ENCODE measurements around the gene LSAMP. TPM values are rescaled to one million over a fixed set of nuclear protein-coding genes. Genes with fewer than 3 reads are reported as not detected.

LSAMP gene
- total RNA-seq, 1 experiment from 2014 or later: 5.7 TPM

- CTCF ChIA-PET: interaction anchor here (1.3 kb wide), 1 partner anchor 16 kb away, joined by 4 read pairs; no protein-coding TSS in a partner anchor
- H3K27ac Mint-ChIP-seq: no peak overlapping the region
These were observed 394.9 kb downstream of the LSAMP start for GRCh38 chr3:116050311-116050915.

GRCh38 chr3:116048991-116049390 lies 396.3 kb downstream of the LSAMP start:
- no peak overlapping the region for H3K27ac Mint-ChIP-seq
- ATAC-seq (no peak), DNase-seq (ENCODE audit: low spot score) (no peak)
- peaks cover 16% of the 10 kb centered on the region for H3K4me1 Mint-ChIP-seq
- no peak overlapping the region for H3K4me3 Mint-ChIP-seq
- ChIA-PET CTCF (interaction anchor here (0.8 kb wide), 1 partner anchor 14 kb away, joined by 3 read pairs; no protein-coding TSS in a partner anchor), POLR2A (no interaction called here)
- no peaks in the 10 kb centered on the region for H3K27me3 Mint-ChIP-seq (ENCODE audit: low read depth)
- H3K36me3 Mint-ChIP-seq: no peaks in the 10 kb centered on the region
- H3K9me3 Mint-ChIP-seq: no peaks in the 10 kb centered on the region
- TF ChIP-seq IRF2 (CRISPR knock-in tag; IDR thresholded peaks at IDR 0.05; ENCODE audit: borderline replicate concordance, low read depth): no peak
- no peak for TF ChIP-seq PREB (CRISPR knock-in tag; IDR thresholded peaks at IDR 0.05; ENCODE audit: borderline replicate concordance)
- TF ChIP-seq NR1H2 (CRISPR knock-in tag; IDR thresholded peaks at IDR 0.05): no peak
- TF ChIP-seq EMX1 (CRISPR knock-in tag; IDR thresholded peaks at IDR 0.05): no peak
- TF ChIP-seq, protein P1, sequence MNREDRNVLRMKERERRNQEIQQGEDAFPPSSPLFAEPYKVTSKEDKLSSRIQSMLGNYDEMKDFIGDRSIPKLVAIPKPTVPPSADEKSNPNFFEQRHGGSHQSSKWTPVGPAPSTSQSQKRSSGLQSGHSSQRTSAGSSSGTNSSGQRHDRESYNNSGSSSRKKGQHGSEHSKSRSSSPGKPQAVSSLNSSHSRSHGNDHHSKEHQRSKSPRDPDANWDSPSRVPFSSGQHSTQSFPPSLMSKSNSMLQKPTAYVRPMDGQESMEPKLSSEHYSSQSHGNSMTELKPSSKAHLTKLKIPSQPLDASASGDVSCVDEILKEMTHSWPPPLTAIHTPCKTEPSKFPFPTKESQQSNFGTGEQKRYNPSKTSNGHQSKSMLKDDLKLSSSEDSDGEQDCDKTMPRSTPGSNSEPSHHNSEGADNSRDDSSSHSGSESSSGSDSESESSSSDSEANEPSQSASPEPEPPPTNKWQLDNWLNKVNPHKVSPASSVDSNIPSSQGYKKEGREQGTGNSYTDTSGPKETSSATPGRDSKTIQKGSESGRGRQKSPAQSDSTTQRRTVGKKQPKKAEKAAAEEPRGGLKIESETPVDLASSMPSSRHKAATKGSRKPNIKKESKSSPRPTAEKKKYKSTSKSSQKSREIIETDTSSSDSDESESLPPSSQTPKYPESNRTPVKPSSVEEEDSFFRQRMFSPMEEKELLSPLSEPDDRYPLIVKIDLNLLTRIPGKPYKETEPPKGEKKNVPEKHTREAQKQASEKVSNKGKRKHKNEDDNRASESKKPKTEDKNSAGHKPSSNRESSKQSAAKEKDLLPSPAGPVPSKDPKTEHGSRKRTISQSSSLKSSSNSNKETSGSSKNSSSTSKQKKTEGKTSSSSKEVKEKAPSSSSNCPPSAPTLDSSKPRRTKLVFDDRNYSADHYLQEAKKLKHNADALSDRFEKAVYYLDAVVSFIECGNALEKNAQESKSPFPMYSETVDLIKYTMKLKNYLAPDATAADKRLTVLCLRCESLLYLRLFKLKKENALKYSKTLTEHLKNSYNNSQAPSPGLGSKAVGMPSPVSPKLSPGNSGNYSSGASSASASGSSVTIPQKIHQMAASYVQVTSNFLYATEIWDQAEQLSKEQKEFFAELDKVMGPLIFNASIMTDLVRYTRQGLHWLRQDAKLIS (CRISPR knock-in tag; IDR thresholded peaks at IDR 0.05; ENCODE audit: borderline replicate concordance): no peak
- TF ChIP-seq TCF7 (CRISPR knock-in tag; IDR thresholded peaks at IDR 0.05; ENCODE audit: low read depth): no peak
- no peak for TF ChIP-seq ZBTB21 (CRISPR knock-in tag; IDR thresholded peaks at IDR 0.05; ENCODE audit: borderline replicate concordance)
- TF ChIP-seq OVOL2 (CRISPR knock-in tag; IDR thresholded peaks at IDR 0.05; ENCODE audit: borderline replicate concordance): no peak
- no peak for TF ChIP-seq ATF2 (CRISPR knock-in tag; IDR thresholded peaks at IDR 0.05; ENCODE audit: borderline replicate concordance, low read depth)
- no peak for TF ChIP-seq SP1 (CRISPR knock-in tag; conservative IDR thresholded peaks at IDR 0.05)
- TF ChIP-seq ESRRA (CRISPR knock-in tag; IDR thresholded peaks at IDR 0.05; ENCODE audit: borderline replicate concordance): no peak
- TF ChIP-seq, protein P2, sequence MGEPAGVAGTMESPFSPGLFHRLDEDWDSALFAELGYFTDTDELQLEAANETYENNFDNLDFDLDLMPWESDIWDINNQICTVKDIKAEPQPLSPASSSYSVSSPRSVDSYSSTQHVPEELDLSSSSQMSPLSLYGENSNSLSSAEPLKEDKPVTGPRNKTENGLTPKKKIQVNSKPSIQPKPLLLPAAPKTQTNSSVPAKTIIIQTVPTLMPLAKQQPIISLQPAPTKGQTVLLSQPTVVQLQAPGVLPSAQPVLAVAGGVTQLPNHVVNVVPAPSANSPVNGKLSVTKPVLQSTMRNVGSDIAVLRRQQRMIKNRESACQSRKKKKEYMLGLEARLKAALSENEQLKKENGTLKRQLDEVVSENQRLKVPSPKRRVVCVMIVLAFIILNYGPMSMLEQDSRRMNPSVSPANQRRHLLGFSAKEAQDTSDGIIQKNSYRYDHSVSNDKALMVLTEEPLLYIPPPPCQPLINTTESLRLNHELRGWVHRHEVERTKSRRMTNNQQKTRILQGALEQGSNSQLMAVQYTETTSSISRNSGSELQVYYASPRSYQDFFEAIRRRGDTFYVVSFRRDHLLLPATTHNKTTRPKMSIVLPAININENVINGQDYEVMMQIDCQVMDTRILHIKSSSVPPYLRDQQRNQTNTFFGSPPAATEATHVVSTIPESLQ (CRISPR knock-in tag; IDR thresholded peaks at IDR 0.05): no peak

More at GRCh38 chr3:116050311-116050915, 394.9 kb downstream of the LSAMP start:
- POLR2A ChIA-PET: no interaction called here
- Mint-ChIP-seq H3K9me3 (no peaks in the 10 kb centered on the region), H3K4me3 (no peak overlapping the region), H3K27me3 (ENCODE audit: low read depth) (no peaks in the 10 kb centered on the region), H3K36me3 (no peaks in the 10 kb centered on the region), H3K4me1 (peaks cover 16% of the 10 kb centered on the region)
- DNase-seq (ENCODE audit: low spot score): no peak
- no peak for ATAC-seq
- TF ChIP-seq RELA (CRISPR knock-in tag; IDR thresholded peaks at IDR 0.05; ENCODE audit: borderline replicate concordance): no peak
- TF ChIP-seq NR3C1 (CRISPR knock-in tag; conservative IDR thresholded peaks at IDR 0.05; ENCODE audit: low read depth): no peak
- no peak for TF ChIP-seq FOXJ3 (CRISPR knock-in tag; IDR thresholded peaks at IDR 0.05; ENCODE audit: borderline replicate concordance)
- TF ChIP-seq CTCF (IDR thresholded peaks at IDR 0.05): no peak
- no peak for TF ChIP-seq ZNF281 (CRISPR knock-in tag; IDR thresholded peaks at IDR 0.05)
